ENCODE results near the gene TFEB. TPM values are rescaled to one million over a fixed set of nuclear protein-coding genes. Genes with fewer than 3 reads are reported as not detected.
A peak's percentile ranks its signal among the peaks of the same experiment; 100 is the strongest.

The TFEB gene
- total RNA-seq, 1 donor from 2014 or later: 0.13 TPM

DNA sequence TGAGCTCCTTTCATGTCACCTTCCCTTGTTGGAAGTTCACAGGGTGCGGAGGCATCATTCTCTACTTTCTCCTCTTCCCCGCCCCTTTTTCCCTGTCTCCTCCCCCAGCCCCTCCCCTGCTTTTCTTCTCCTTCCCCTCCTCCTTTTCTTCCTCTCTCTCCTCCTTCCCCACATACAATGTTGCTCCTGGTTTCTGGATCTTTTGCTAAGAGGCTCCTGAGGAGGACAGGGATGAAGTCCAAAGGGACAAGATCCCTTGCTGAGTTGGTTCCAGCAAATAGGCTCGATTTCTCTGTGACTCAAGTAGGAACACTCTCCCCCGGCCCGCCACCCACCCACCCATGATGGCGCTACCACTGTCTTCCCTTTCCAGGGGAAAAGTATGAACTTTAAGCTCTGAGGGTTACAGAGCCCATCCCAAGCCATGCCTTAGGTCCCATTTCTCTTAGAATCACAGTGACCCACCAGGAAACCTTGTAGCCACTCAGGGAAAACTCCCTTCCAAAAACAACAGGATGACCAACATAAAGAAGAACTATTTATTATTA is 852 bp upstream of the TFEB start:
- no peak overlapping the region for H3K4me3 ChIP-seq
- H3K4me1 ChIP-seq: peaks cover 25% of the 10 kb centered on the region
- H3K27ac Mint-ChIP-seq: no peak overlapping the region
- H2AFZ ChIP-seq (replicated peaks): no peak overlapping the region
- peak overlapping the region; percentile 61 for H3K4me2 ChIP-seq
- H3K36me3 Mint-ChIP-seq: no peaks in the 10 kb centered on the region
- peak; percentile 39 for DNase-seq (ENCODE audit: low spot score)
- H3K4me1 Mint-ChIP-seq: peaks cover 26% of the 10 kb centered on the region
- no peaks in the 10 kb centered on the region for H3K36me3 ChIP-seq
- H3K27me3 Mint-ChIP-seq (ENCODE audit: insufficient read depth, low read depth): peaks cover 12% of the 10 kb centered on the region
- no peaks in the 10 kb centered on the region for H3K9me3 ChIP-seq (ENCODE audit: low read depth)
- H3K27ac ChIP-seq: no peak overlapping the region
- H3K4me3 Mint-ChIP-seq: peak overlapping the region; percentile 85
- H3K9ac ChIP-seq: no peak overlapping the region
- TF ChIP-seq EZH2 (IDR thresholded peaks at IDR 0.05) (no peak), EZH2phosphoT487 (IDR thresholded peaks at IDR 0.05) (no peak)
- TF ChIP-seq, protein P1, sequence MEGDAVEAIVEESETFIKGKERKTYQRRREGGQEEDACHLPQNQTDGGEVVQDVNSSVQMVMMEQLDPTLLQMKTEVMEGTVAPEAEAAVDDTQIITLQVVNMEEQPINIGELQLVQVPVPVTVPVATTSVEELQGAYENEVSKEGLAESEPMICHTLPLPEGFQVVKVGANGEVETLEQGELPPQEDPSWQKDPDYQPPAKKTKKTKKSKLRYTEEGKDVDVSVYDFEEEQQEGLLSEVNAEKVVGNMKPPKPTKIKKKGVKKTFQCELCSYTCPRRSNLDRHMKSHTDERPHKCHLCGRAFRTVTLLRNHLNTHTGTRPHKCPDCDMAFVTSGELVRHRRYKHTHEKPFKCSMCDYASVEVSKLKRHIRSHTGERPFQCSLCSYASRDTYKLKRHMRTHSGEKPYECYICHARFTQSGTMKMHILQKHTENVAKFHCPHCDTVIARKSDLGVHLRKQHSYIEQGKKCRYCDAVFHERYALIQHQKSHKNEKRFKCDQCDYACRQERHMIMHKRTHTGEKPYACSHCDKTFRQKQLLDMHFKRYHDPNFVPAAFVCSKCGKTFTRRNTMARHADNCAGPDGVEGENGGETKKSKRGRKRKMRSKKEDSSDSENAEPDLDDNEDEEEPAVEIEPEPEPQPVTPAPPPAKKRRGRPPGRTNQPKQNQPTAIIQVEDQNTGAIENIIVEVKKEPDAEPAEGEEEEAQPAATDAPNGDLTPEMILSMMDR (IDR thresholded peaks at IDR 0.05): no peak
- peaks cover 34% of the 10 kb centered on the region for H3K27me3 ChIP-seq
- H3K9me3 Mint-ChIP-seq: no peaks in the 10 kb centered on the region
- no peaks in the 10 kb centered on the region for H3K79me2 ChIP-seq (ENCODE audit: low read depth)
- peaks cover 6% of the 10 kb centered on the region for H4K20me1 ChIP-seq (ENCODE audit: low read depth)
- H3F3A ChIP-seq (ENCODE audit: low read depth): peaks cover 41% of the 10 kb centered on the region

DNA sequence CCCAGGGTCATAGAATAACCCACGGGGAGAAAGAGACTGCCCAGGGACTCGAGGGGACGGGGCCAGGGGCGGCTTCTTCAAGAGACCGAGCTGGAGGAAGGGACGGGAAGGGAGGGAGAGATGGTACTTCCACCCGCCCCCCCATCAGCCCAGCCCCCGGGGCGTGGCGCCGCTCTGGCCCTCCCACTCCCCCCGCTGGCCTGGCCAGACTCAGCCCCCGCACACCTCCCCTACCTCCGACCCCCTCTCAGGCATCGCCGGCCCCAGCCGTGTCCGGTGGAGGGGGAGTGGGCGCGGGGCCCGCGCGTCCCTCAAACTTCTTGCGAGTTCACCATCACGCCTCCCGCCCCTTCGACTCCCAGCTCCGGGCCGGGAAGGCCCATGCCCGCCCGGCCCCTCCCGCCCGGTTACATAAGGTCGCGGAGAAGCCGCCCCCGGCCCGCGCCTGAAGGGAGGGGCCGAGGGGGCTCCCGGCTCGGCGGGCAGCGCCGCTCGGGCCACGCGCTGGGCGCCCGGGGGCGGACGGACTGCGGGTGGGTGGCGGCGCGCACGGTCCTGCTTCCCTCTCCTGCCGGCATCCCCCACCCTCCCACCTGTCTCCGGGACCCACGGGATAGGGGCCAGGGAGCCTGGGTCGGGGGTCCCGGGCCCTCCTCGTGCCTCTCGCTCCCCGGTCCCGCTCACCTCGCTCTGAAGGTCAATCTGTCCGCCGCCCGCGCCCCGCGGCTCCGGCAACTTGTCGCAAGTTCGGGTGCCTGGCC is 562 bp downstream of the TFEB start:
- H3K79me2 ChIP-seq (ENCODE audit: low read depth): no peaks in the 10 kb centered on the region
- peaks cover 41% of the 10 kb centered on the region for H3F3A ChIP-seq (ENCODE audit: low read depth)
- peak overlapping the region; percentile 96 for H3K4me2 ChIP-seq
- H2AFZ ChIP-seq (replicated peaks): peak overlapping the region; percentile 88
- Mint-ChIP-seq H3K27ac (no peak overlapping the region), H3K36me3 (no peaks in the 10 kb centered on the region), H3K27me3 (ENCODE audit: insufficient read depth, low read depth) (peaks cover 12% of the 10 kb centered on the region), H3K4me3 (peak overlapping the region; percentile 83), H3K4me1 (peaks cover 26% of the 10 kb centered on the region), H3K9me3 (no peaks in the 10 kb centered on the region)
- H3K4me3 ChIP-seq: peak overlapping the region; percentile 77
- peaks cover 34% of the 10 kb centered on the region for H3K27me3 ChIP-seq
- H3K4me1 ChIP-seq: peaks cover 25% of the 10 kb centered on the region
- no peak overlapping the region for H3K27ac ChIP-seq
- TF ChIP-seq, protein P1 (IDR thresholded peaks at IDR 0.05): no peak
- peak; percentile 55 for TF ChIP-seq EZH2 (IDR thresholded peaks at IDR 0.05)
- peak; percentile 45 for TF ChIP-seq EZH2phosphoT487 (IDR thresholded peaks at IDR 0.05)
- peak; percentile 65 for DNase-seq (ENCODE audit: low spot score)
- no peak overlapping the region for H3K9ac ChIP-seq
- H4K20me1 ChIP-seq (ENCODE audit: low read depth): peaks cover 6% of the 10 kb centered on the region
- H3K36me3 ChIP-seq: no peaks in the 10 kb centered on the region
- H3K9me3 ChIP-seq (ENCODE audit: low read depth): no peaks in the 10 kb centered on the region

DNA sequence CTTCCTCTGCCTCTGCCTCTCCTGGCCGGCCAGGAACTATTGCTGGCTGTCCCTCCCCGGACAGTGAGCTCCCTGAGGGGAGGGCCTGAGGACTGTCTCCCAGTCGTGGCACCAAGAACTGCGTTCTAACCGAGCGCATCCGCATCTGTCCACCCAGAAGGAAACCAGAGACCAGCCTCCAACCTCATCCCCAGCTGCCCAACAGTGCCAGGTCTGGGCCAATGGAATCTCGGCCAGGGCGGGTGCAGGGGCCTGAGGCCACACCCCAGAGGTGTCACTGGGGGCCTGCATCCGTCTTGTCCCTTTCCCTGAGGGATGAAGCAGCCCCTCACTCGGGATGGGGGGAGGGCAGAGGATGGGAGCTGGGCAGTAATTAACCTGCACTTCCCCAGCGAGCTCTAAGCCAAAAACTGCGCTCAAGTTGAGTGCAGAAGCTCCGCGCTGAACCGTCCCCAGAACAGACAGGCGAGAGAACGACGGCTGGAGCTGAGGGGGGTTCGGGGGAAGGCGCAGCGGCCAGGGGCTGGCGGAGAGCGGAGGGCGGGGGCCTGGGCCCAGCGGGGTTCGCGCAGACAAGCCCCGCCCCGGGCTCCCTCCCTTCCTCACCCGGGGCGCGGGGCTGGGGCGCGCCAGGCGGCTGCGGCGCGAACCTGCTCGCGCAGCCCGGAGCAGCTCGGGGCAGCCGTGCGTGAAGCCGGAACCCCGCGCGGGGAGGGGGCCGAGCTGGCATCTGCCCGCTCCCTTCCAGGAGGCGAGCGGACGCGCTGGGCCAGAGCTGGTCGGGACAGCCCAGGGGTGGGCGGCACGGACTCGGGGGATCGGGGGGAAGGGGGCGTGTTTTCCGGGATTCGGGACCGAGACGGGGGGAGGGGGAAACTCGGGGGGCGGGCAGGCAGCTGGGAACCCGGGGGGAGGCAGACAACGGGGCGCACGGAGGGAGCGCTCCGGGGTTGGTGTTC is 1.4 kb downstream of the TFEB start:
- H3K27me3 ChIP-seq: peaks cover 34% of the 10 kb centered on the region
- H2AFZ ChIP-seq (replicated peaks): peak overlapping the region; percentile 88
- H4K20me1 ChIP-seq (ENCODE audit: low read depth): peaks cover 6% of the 10 kb centered on the region
- H3K9me3 ChIP-seq (ENCODE audit: low read depth): no peaks in the 10 kb centered on the region
- H3K4me3 Mint-ChIP-seq: peak overlapping the region; percentile 92
- H3K79me2 ChIP-seq (ENCODE audit: low read depth): no peaks in the 10 kb centered on the region
- peaks cover 41% of the 10 kb centered on the region for H3F3A ChIP-seq (ENCODE audit: low read depth)
- H3K36me3 Mint-ChIP-seq: no peaks in the 10 kb centered on the region
- H3K27ac Mint-ChIP-seq: no peak overlapping the region
- peaks cover 24% of the 10 kb centered on the region for H3K4me1 Mint-ChIP-seq
- H3K27me3 Mint-ChIP-seq (ENCODE audit: insufficient read depth, low read depth): peaks cover 9% of the 10 kb centered on the region
- peak overlapping the region; percentile 77 for H3K4me3 ChIP-seq
- TF ChIP-seq, protein P1 (IDR thresholded peaks at IDR 0.05): no peak
- TF ChIP-seq EZH2phosphoT487 (IDR thresholded peaks at IDR 0.05): no peak
- TF ChIP-seq EZH2 (IDR thresholded peaks at IDR 0.05): no peak
- peak; percentile 87 for DNase-seq (ENCODE audit: low spot score)
- H3K36me3 ChIP-seq: no peaks in the 10 kb centered on the region
- no peaks in the 10 kb centered on the region for H3K9me3 Mint-ChIP-seq
- peaks cover 25% of the 10 kb centered on the region for H3K4me1 ChIP-seq
- H3K4me2 ChIP-seq: peak overlapping the region; percentile 96
- H3K9ac ChIP-seq: no peak overlapping the region
- no peak overlapping the region for H3K27ac ChIP-seq
